LNCAP (cell line): ENCODE results near the gene SFXN4.

Experiments
- TF ChIP-seq, protein P1 (sequence below): fragments of 450-650 bp; IDR thresholded peaks from 2 replicates; pipeline ENCODE4 v1.5.1; 2017; ENCODE audit warnings: mild to moderate bottlenecking

The SFXN4 gene

DNA sequence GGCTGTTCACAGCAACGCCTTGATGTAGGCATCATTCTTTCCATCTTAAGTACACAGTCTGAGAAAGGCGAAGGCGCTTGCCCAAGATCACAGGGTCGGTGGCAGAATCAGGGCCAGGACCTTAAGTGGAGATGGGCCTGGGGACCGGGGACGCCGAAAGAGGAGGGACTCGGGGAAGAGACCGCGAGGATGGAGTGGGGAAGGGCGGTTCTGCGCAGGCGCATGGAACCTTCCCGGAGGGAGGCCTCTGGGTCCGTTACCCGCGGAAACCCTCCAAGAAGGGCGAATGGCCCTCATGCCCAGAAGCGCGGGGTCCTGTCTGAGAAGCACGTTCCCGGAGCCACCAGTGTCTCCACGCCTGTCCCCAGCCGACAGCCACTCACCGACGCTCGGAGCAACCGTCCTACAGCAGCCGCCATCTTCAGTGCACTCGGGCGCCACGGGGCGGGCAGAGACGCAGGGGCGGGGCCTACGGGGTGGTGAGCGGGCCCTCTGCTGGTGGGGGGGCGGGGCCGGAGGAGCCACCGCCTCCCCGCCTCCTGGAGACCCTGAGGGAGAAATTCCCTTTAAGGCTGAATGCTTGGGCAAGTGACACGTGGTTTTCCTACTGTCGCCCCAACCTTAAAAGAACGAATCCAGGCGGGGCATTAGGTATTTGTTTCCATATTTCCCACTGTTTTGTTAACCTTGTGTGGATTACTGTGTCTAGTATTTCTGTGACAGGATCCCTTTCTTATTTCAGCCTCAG is 13.0 kb upstream of the SFXN4 start, which contains the start of gene PRDX3:
TSS of gene PRDX3 (minus strand) at position 441 of the 748 bp plus-strand sequence. CDS start at position 419, 22 bp downstream.
- TF ChIP-seq, protein P1, sequence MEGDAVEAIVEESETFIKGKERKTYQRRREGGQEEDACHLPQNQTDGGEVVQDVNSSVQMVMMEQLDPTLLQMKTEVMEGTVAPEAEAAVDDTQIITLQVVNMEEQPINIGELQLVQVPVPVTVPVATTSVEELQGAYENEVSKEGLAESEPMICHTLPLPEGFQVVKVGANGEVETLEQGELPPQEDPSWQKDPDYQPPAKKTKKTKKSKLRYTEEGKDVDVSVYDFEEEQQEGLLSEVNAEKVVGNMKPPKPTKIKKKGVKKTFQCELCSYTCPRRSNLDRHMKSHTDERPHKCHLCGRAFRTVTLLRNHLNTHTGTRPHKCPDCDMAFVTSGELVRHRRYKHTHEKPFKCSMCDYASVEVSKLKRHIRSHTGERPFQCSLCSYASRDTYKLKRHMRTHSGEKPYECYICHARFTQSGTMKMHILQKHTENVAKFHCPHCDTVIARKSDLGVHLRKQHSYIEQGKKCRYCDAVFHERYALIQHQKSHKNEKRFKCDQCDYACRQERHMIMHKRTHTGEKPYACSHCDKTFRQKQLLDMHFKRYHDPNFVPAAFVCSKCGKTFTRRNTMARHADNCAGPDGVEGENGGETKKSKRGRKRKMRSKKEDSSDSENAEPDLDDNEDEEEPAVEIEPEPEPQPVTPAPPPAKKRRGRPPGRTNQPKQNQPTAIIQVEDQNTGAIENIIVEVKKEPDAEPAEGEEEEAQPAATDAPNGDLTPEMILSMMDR = peak; percentile 12; the same call in 1 of the 2 replicates

GRCh38 chr10:119177708-119178371 is 12.3 kb upstream of the SFXN4 start:
- TF ChIP-seq, protein P1 = no peak

DNA sequence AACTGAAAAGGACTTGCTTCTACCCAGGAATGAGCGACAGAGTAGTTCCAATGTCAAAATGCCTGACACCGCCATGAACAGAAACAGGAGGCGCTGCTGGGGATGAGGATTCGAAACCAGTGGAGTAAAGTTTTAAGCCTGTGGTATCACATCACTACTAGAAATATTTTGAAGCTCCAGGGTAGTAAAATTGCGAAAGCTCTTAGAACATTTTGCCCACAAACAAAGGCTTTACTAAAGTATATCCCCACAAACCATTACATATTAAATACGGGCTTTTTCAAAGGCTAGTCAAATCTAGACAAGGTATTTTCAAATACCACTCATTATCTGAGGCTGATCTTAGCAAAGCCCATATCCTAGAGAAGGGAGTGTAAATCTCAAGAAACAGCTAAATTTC is 10.7 kb upstream of the SFXN4 start:
- TF ChIP-seq, protein P1 = no peak

DNA sequence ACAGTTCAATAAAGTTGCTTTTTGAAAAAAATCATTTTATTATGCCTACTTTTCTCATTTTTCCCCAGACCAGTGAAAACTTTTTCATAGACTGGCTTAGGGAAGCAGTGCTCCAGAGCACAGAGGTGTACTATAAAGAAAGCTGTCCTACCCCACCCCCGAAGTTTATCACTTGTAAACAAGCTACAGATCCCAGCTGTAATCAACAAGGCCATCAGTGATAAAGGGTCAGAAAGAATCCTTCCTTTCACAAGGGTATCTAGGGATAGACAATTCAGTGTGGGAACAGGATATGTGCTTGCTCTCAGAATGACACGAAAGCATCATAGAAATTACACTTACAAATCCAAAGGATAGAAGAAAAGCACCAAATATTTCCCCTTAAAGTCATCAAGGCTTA is 8.6 kb upstream of the SFXN4 start:
- TF ChIP-seq, protein P1 = no peak

DNA sequence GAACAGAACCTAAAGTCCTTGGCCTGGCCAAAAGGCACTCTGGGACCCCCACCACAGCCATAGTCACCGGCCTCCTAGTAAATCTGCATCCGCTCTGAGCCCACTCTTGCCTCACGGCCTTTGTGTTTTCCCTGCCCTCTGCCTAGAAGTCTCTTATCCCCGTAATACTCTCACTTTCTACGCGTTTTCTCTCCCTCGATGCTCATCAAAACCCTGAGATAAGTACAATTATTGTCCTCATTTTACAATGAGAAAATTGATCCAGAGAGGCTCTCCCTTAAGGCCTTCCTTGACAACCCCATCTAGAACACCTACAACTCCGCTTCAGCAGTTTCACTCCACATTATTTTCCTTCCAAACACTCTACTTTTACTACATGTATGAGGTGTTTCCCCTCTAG is 1.5 kb upstream of the SFXN4 start:
- TF ChIP-seq, protein P1 = no peak

DNA sequence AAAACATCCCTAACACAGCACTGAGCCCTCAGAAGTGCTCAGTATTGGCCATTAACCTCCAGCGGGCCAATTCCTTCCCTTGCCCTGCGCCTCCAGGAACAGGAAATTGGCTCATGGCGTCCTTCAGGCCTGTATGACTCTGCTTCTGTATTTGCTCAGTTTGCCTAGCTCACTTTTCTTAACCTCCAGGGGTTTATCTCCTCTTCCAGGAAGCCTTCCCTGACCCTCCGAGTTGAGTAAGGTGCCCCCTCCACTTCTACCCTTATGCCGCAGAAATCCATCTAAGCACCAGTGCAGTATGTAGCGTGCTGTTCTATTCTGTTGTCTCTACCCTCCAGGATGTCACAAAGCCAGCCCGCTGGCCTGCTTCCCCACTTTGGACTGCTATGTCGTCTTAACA is 1.1 kb upstream of the SFXN4 start:
- TF ChIP-seq, protein P1 = no peak

DNA sequence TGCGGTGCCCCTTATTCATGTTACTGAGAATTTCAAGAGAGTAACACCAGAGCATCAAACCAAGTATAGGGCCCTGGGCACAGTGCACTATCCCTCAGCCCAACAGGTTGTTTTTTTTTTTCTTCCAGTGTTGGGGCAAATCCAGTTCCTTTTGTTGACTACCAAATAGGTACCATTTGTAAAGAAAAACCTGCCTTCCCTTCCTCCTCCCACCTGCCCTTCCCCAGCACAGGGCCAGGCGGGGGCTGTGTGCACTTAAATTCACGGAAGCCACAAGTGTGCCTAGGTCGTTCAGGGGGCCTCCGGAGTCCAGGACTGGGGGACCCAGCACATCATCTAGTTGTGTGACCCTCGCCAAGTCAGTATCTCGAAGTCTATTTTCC is 595 bp upstream of the SFXN4 start:
- TF ChIP-seq, protein P1 = no peak
